GM12874 (cell line): ENCODE data around the gene ABCE1.

Experiments
- TF ChIP-seq, protein P1 (sequence below): IDR thresholded peaks from 2 replicates; pipeline ENCODE4 v1.5.1; 2011; ENCODE audit warnings: low read depth, mild to moderate bottlenecking, control low read depth, low read length, moderate library complexity; ENCODE audit not compliant: insufficient read depth

ABCE1 gene

DNA sequence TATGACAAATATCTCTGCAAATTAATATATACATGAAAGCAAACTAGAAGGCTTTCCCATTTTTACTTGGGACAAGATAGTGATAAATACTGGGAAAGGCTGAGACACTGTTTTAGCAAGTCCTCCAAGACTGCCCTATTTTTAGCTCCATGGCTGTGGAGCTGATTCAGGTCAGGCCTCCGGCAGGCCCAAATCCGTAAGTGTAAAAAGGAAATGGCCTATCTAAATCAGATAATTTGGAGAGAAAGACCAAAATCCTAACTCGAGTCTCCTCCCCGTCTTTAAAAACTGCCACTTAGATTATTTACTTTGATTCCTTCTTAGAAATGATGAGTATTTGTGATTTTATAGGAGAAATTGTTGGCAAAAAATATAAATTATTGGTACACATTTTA lies 79.4 kb downstream of the ABCE1 start:
- TF ChIP-seq, protein P1, sequence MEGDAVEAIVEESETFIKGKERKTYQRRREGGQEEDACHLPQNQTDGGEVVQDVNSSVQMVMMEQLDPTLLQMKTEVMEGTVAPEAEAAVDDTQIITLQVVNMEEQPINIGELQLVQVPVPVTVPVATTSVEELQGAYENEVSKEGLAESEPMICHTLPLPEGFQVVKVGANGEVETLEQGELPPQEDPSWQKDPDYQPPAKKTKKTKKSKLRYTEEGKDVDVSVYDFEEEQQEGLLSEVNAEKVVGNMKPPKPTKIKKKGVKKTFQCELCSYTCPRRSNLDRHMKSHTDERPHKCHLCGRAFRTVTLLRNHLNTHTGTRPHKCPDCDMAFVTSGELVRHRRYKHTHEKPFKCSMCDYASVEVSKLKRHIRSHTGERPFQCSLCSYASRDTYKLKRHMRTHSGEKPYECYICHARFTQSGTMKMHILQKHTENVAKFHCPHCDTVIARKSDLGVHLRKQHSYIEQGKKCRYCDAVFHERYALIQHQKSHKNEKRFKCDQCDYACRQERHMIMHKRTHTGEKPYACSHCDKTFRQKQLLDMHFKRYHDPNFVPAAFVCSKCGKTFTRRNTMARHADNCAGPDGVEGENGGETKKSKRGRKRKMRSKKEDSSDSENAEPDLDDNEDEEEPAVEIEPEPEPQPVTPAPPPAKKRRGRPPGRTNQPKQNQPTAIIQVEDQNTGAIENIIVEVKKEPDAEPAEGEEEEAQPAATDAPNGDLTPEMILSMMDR, result no peak

DNA sequence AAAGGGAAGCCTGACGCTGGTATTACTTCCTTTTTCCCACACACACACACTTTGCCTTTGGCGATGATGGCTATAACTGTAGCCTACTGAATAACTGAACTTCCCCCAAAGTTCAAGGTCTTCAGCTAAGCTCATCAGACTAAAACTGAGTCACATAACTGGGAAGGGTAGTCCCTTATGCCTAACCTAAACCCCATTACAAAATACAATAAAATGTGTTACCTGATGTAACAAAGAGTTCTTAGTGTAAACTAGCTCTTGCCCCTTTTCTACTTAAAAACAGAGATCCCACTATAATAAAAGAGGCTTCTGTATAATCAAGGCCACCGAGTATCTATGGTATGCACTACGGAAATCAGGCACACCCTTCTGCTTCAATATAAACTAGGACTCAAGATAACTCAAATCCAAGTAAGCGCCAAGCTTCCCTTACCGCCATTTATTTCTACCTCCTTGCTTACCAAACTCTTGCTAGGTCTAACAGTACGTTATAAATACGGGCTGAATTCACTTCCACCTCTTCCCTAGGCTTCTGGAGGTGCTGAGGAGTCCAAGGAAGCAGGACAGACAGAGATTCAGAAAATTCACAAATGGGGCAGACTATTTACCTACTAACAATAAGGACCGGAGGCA lies 79.9 kb downstream of the ABCE1 start:
- TF ChIP-seq, protein P1, result no peak

DNA sequence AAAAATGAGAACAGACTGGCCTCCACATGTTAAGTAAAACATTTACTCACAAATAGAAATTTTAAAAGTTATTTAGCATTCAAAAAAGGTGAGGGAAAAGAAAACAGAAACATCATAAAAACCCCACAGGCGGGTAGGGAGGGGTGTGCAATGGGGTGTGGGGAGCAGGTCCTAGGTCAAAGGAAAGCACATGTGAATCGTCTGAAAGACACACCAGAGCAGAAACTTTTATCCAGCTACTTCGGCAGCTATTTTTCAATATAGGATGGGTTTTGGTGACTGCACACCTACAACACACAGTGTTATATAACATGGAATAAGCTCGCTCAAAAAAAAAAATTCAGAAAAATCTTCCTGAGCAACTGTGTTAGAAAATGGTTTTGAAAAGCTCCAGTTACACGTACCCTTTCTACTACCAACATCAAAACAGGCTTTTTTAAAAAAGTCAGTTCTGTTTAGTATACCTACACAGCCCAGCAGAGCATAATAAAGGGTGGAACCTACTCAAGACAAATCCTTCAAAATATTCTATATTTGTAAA lies 80.7 kb downstream of the ABCE1 start:
- TF ChIP-seq, protein P1, result no peak
